HL-60 (cell line): ENCODE data around the gene LRRC8C.

ENCODE experiments used
- DNase-seq, 2 experiments: peaks; one replicate each; pipeline ENCODE4 v3.0.0-alpha.2; 2010 to 2020; ENCODE audit warnings: low read depth in 1 of 2, low spot score in 1 of 2
- H3K27ac ChIP-seq: fragments of 250-450 bp; sonication (Bioruptor Pico); replicated peaks from 2 replicates; pipeline ENCODE4 v1.5.1; 2020; ENCODE audit warnings: mild to moderate bottlenecking, moderate library complexity
- H3K27me3 ChIP-seq: fragments of 250-450 bp; sonication (Bioruptor Pico); 2 replicates; pipeline ENCODE4 v1.5.1; 2021; ENCODE audit warnings: mild to moderate bottlenecking, moderate library complexity; ENCODE audit not compliant: insufficient read depth, poor library complexity, severe bottlenecking
- H3K4me3 ChIP-seq: replicated peaks from 2 replicates; pipeline ENCODE4 v1.5.1; 2011; ENCODE audit warnings: mild to moderate bottlenecking, control low read depth, low read length; ENCODE audit not compliant: insufficient read depth
- GABPA ChIP-seq: IDR thresholded peaks from 2 replicates; pipeline ENCODE4 v1.6.1; 2012; ENCODE audit warnings: low read depth
- POLR2AphosphoS5 ChIP-seq: IDR thresholded peaks from 2 replicates; pipeline ENCODE4 v1.6.1; 2012; ENCODE audit warnings: low read depth
- SPI1 ChIP-seq: IDR thresholded peaks from 2 replicates; pipeline ENCODE4 v1.6.1; 2012; ENCODE audit warnings: low read depth, mild to moderate bottlenecking, borderline replicate concordance
- TF ChIP-seq, protein P1 (sequence below): IDR thresholded peaks from 2 replicates; pipeline ENCODE4 v1.6.1; 2012; ENCODE audit warnings: low read depth; ENCODE audit not compliant: insufficient replicate concordance
- TF ChIP-seq, protein P2 (sequence below): IDR thresholded peaks from one replicate; pipeline ENCODE4 v1.5.1; 2011; ENCODE audit warnings: low read length, control low read depth, inconsistent platforms; ENCODE audit not compliant: insufficient read depth

Gene LRRC8C

GRCh38 chr1:89640440-89640839 lies 7.5 kb downstream of the LRRC8C start:
- Histone ChIP-seq H3K27me3 (no peaks in the 10 kb centered on the region), H3K27ac (no peak overlapping the region), H3K4me3 (no peak overlapping the region)
- TF ChIP-seq, protein P1, sequence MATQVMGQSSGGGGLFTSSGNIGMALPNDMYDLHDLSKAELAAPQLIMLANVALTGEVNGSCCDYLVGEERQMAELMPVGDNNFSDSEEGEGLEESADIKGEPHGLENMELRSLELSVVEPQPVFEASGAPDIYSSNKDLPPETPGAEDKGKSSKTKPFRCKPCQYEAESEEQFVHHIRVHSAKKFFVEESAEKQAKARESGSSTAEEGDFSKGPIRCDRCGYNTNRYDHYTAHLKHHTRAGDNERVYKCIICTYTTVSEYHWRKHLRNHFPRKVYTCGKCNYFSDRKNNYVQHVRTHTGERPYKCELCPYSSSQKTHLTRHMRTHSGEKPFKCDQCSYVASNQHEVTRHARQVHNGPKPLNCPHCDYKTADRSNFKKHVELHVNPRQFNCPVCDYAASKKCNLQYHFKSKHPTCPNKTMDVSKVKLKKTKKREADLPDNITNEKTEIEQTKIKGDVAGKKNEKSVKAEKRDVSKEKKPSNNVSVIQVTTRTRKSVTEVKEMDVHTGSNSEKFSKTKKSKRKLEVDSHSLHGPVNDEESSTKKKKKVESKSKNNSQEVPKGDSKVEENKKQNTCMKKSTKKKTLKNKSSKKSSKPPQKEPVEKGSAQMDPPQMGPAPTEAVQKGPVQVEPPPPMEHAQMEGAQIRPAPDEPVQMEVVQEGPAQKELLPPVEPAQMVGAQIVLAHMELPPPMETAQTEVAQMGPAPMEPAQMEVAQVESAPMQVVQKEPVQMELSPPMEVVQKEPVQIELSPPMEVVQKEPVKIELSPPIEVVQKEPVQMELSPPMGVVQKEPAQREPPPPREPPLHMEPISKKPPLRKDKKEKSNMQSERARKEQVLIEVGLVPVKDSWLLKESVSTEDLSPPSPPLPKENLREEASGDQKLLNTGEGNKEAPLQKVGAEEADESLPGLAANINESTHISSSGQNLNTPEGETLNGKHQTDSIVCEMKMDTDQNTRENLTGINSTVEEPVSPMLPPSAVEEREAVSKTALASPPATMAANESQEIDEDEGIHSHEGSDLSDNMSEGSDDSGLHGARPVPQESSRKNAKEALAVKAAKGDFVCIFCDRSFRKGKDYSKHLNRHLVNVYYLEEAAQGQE = no peak
- TF ChIP-seq GABPA = no peak
- TF ChIP-seq SPI1 = no peak
- TF ChIP-seq, protein P2, sequence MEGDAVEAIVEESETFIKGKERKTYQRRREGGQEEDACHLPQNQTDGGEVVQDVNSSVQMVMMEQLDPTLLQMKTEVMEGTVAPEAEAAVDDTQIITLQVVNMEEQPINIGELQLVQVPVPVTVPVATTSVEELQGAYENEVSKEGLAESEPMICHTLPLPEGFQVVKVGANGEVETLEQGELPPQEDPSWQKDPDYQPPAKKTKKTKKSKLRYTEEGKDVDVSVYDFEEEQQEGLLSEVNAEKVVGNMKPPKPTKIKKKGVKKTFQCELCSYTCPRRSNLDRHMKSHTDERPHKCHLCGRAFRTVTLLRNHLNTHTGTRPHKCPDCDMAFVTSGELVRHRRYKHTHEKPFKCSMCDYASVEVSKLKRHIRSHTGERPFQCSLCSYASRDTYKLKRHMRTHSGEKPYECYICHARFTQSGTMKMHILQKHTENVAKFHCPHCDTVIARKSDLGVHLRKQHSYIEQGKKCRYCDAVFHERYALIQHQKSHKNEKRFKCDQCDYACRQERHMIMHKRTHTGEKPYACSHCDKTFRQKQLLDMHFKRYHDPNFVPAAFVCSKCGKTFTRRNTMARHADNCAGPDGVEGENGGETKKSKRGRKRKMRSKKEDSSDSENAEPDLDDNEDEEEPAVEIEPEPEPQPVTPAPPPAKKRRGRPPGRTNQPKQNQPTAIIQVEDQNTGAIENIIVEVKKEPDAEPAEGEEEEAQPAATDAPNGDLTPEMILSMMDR = no peak
- TF ChIP-seq POLR2AphosphoS5 = no peak
- DNase-seq = no peak

GRCh38 chr1:89641781-89642180 lies 8.9 kb downstream of the LRRC8C start:
- no peak for TF ChIP-seq SPI1
- TF ChIP-seq, protein P1 = no peak
- TF ChIP-seq GABPA = no peak
- TF ChIP-seq POLR2AphosphoS5 = no peak
- TF ChIP-seq, protein P2 = no peak
- H3K27ac ChIP-seq = no peak overlapping the region
- no peak for DNase-seq
- H3K27me3 ChIP-seq = no peaks in the 10 kb centered on the region
- H3K4me3 ChIP-seq = no peak overlapping the region

GRCh38 chr1:89643577-89643976 lies 10.7 kb downstream of the LRRC8C start:
- no peak for DNase-seq
- H3K4me3 ChIP-seq = no peak overlapping the region
- TF ChIP-seq POLR2AphosphoS5 (no peak), GABPA (no peak), SPI1 (no peak)
- TF ChIP-seq, protein P1 = no peak
- TF ChIP-seq, protein P2 = no peak
- no peak overlapping the region for H3K27ac ChIP-seq
- H3K27me3 ChIP-seq = no peaks in the 10 kb centered on the region
